Body of pancreas (tissue), 4 donors: ENCODE data around the gene NOG.

Source experiments
- POLR2A ChIP-seq, 3 donors: fragments of 450-650 bp; IDR thresholded peaks; one replicate each; pipeline ENCODE4 v1.6.1; 2016; ENCODE audit warnings: antibody characterized with exemption in 3 of 3, mild to moderate bottlenecking in 2 of 3
- TF ChIP-seq, protein P1 (sequence below), 7 experiments: fragments of 450-650 bp in 4 of 7; fragments of 200-600 bp in 3 of 7; sonication (generic) in 3 of 7; IDR thresholded peaks; one replicate each; pipeline ENCODE4 v1.5.1; 2016 to 2019; ENCODE audit warnings: antibody characterized with exemption in 7 of 7

DNA sequence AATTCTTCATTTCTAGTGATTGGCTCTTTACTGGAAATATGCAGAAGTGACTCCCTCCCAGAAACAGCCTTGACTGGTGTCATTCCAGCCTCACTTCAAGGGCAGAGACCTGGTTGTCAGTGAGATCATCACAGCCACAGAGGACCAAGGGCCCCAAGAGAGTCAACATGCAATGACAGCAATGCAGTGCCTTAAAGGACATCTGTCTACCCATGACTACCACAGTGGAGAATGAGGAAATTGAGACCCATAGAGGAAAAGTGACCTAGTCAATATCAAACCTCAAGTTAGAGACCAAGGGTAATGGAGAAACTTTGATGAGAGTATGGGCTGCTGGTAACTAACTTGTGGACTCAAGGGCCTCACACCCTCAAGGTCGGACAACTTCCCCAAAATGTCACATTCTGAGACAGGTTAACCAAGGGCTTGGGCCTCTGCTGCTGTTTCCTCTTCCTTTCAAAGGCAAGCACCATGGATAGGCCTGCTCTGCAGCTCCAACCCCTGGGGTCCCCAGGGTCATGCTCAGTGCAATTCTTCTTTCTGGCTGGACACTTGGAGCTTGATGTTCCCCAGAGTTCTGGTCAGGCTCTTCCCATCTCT lies 11.3 kb downstream of the NOG start:
- TF ChIP-seq, protein P1, sequence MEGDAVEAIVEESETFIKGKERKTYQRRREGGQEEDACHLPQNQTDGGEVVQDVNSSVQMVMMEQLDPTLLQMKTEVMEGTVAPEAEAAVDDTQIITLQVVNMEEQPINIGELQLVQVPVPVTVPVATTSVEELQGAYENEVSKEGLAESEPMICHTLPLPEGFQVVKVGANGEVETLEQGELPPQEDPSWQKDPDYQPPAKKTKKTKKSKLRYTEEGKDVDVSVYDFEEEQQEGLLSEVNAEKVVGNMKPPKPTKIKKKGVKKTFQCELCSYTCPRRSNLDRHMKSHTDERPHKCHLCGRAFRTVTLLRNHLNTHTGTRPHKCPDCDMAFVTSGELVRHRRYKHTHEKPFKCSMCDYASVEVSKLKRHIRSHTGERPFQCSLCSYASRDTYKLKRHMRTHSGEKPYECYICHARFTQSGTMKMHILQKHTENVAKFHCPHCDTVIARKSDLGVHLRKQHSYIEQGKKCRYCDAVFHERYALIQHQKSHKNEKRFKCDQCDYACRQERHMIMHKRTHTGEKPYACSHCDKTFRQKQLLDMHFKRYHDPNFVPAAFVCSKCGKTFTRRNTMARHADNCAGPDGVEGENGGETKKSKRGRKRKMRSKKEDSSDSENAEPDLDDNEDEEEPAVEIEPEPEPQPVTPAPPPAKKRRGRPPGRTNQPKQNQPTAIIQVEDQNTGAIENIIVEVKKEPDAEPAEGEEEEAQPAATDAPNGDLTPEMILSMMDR (IDR thresholded peaks at IDR 0.05): no peak
- TF ChIP-seq POLR2A (IDR thresholded peaks at IDR 0.05): no peak
